ENCODE results near the gene DESI2. TPM values are rescaled to one million over a fixed set of nuclear protein-coding genes. Genes with fewer than 3 reads are reported as not detected.
"Not testable (repeated sequence)": the region's sequence is repeated elsewhere in the genome, so short reads cannot be mapped to it uniquely, and the experiment has no call there.

Gene DESI2
- total and polyA plus RNA-seq, 4 experiments from 2014 or later = 13.0 to 22.8 (median 18.9) TPM

DNA sequence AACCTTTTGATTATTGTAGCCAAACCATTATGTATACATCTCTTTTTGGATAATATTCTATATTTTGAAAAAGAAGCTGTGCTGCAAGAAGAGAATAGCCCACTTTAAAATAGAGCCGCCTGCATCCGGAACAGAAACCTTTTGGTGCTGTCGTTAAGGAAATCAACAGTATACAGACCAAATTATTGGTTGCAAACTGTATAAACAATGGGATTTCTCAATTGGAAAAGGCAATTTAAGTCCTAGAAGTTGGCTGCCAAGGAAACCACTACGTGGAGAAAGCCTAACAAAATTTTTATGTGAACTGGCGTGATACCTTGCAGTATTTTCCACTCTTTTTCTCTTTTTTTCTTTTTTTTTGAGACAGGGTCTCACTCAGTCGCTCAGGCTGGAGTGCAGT lies 25.8 kb downstream of the DESI2 start:
- Mint-ChIP-seq H3K9me3 (no peaks in the 10 kb centered on the region), H3K4me1 (peaks cover 22 to 39% (median 29%) of the 10 kb centered on the region in 4 donors), H3K27ac (no peak overlapping the region), H3K36me3 (peaks cover 23 to 31% of the 10 kb centered on the region in 2 donors), H3K4me3 (no peak overlapping the region), H3K27me3 (no peaks in the 10 kb centered on the region)
- no peak overlapping the region for H3K27ac ChIP-seq (ENCODE audit: low read depth, low read length)
- H3K4me1 ChIP-seq (ENCODE audit: insufficient read depth, low read length) = no peaks in the 10 kb centered on the region
- POLR2A ChIA-PET (ENCODE audit: partially characterized antibody) = no interaction called here
- intact Hi-C loops (cut with micrococcal nuclease) = no loop called here
- no peak overlapping the region for H3K4me3 ChIP-seq (ENCODE audit: low read length in 2 of 2)
- CTCF ChIA-PET (ENCODE audit: partially characterized antibody) = no interaction called here
- no peaks in the 10 kb centered on the region for H3K9me3 ChIP-seq (ENCODE audit: control insufficient read depth in 1 of 2, low read length in 2 of 2)
- DNase-seq = no peak
- H3K27me3 ChIP-seq (ENCODE audit: insufficient read depth, low read length) = no peaks in the 10 kb centered on the region
- H3K36me3 ChIP-seq (ENCODE audit: insufficient read depth, low read length) = no peaks in the 10 kb centered on the region

DNA sequence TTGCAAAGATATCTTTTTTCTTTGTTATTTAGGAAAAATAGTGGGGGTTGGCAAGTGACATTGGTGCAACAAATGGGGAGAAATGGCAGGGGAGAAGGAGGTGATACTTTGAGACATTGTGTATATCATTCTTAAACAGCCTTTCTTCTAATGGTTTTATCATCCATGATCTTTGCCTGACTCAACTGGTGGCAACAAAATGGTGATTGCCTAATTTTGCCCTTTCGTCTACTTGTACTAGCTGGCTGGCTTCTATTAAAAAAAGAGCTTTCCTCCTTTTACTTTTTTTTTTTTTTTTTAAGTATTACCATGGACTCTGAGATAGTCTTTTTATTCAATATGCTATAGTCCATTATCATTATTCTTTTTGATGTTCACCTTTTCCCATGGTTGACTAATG lies 27.7 kb downstream of the DESI2 start:
- no peak overlapping the region for H3K4me3 ChIP-seq (ENCODE audit: low read length in 2 of 2)
- H3K9me3 ChIP-seq (ENCODE audit: control insufficient read depth in 1 of 2, low read length in 2 of 2) = no peaks in the 10 kb centered on the region
- H3K36me3 Mint-ChIP-seq = peaks cover 23 to 35% of the 10 kb centered on the region in 2 donors
- no peaks in the 10 kb centered on the region for H3K9me3 Mint-ChIP-seq
- H3K27ac Mint-ChIP-seq = no peak overlapping the region
- peaks cover 16 to 29% (median 21%) of the 10 kb centered on the region in 4 donors for H3K4me1 Mint-ChIP-seq
- no peak for DNase-seq
- H3K27me3 ChIP-seq (ENCODE audit: insufficient read depth, low read length) = no peaks in the 10 kb centered on the region
- no peaks in the 10 kb centered on the region for H3K27me3 Mint-ChIP-seq
- intact Hi-C loops (cut with micrococcal nuclease) = no loop called here
- H3K27ac ChIP-seq (ENCODE audit: low read depth, low read length) = no peak overlapping the region
- POLR2A ChIA-PET (ENCODE audit: partially characterized antibody) = no interaction called here
- no peaks in the 10 kb centered on the region for H3K4me1 ChIP-seq (ENCODE audit: insufficient read depth, low read length)
- H3K36me3 ChIP-seq (ENCODE audit: insufficient read depth, low read length) = no peaks in the 10 kb centered on the region
- no peak overlapping the region for H3K4me3 Mint-ChIP-seq
- CTCF ChIA-PET (ENCODE audit: partially characterized antibody) = no interaction called here

DNA sequence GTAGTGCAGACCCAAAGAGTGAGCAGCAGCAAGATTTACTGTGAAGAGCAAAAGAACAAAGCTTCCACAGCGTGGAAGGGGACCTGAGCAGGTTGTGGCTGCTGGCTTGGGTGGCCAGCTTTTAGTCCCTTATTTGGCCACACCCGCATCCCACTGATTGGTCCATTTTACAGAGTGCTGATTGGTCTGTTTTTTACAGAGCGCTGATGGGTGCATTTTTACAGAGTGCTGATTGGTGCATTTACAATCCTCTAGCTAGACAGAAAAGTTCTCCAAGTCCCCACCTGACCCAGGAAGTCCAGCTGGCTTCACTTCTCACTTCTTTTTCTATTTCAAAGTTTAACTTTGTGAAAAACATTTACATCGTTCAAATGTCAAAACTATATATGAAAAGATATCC lies 29.2 kb downstream of the DESI2 start:
- H3K9me3 Mint-ChIP-seq; DNase-seq; H3K27ac Mint-ChIP-seq; H3K9me3 ChIP-seq (ENCODE audit: control insufficient read depth in 1 of 2, low read length in 2 of 2); CTCF ChIA-PET (ENCODE audit: partially characterized antibody); H3K4me3 ChIP-seq (ENCODE audit: low read length in 2 of 2); H3K27me3 Mint-ChIP-seq; intact Hi-C loops (cut with micrococcal nuclease); H3K4me3 Mint-ChIP-seq; H3K36me3 ChIP-seq (ENCODE audit: insufficient read depth, low read length); POLR2A ChIA-PET (ENCODE audit: partially characterized antibody); H3K4me1 ChIP-seq (ENCODE audit: insufficient read depth, low read length); H3K27me3 ChIP-seq (ENCODE audit: insufficient read depth, low read length); H3K27ac ChIP-seq (ENCODE audit: low read depth, low read length): not testable (repeated sequence)
- peaks cover 14 to 26% (median 18%) of the 10 kb centered on the region in 4 donors for H3K4me1 Mint-ChIP-seq
- H3K36me3 Mint-ChIP-seq = peaks cover 34 to 42% of the 10 kb centered on the region in 2 donors

DNA sequence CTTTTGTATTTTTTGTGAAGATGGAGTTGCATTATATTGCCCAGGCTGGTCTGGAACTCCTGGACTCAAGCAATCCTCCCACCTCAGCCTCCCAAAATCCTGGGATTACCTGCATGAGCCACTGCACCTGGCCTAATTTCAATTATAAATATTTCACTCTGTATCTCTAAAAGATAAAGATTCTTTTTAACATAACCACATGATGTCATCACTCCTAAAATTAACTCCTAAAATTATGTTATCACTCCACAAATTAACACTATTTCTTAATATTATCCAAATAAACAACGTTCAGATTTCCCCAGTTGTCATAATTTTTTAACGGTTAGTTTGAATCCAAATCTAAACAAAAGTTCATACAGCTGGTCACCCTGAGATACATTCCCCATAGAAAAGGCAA lies 43.0 kb downstream of the DESI2 start:
- Histone ChIP-seq H3K9me3 (ENCODE audit: control insufficient read depth in 1 of 2, low read length in 2 of 2) (no peaks in the 10 kb centered on the region), H3K4me3 (ENCODE audit: low read length in 2 of 2) (no peak overlapping the region), H3K27me3 (ENCODE audit: insufficient read depth, low read length) (no peaks in the 10 kb centered on the region), H3K36me3 (ENCODE audit: insufficient read depth, low read length) (peaks cover 24% of the 10 kb centered on the region), H3K4me1 (ENCODE audit: insufficient read depth, low read length) (no peaks in the 10 kb centered on the region), H3K27ac (ENCODE audit: low read depth, low read length) (no peak overlapping the region)
- ChIA-PET POLR2A (ENCODE audit: partially characterized antibody) (no interaction called here), CTCF (ENCODE audit: partially characterized antibody) (no interaction called here)
- intact Hi-C loops (cut with micrococcal nuclease) = no loop called here
- H3K27me3 Mint-ChIP-seq = no peaks in the 10 kb centered on the region
- peaks cover 2 to 12% (median 5%) of the 10 kb centered on the region in 8 donors for H3K9me3 Mint-ChIP-seq
- H3K4me3 Mint-ChIP-seq = no peak overlapping the region
- peaks cover 0 to 4% (median 0%) of the 10 kb centered on the region in 4 donors for H3K4me1 Mint-ChIP-seq
- DNase-seq = no peak
- no peak overlapping the region for H3K27ac Mint-ChIP-seq
- peaks cover 76 to 80% of the 10 kb centered on the region in 2 donors for H3K36me3 Mint-ChIP-seq

DNA sequence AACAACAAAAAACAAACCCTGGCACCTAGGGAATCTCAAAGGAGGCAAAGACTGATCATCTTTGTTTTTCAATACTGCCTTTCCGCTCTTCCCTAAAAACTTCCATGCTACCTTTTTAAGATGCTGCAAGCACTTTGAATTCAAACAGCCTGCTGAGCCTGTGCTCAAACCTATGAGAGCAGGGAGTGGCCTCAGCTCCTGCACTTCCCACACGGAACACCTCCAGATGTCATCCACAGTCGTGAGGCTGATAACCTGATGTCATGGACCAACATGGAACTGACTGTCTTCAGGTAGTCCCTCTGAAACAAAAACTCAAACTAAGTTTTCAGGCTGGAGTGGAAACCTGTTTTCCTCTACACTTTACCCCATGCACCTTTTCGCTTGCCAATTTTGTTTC lies 46.8 kb downstream of the DESI2 start:
- Mint-ChIP-seq H3K36me3 (peaks cover 69 to 74% of the 10 kb centered on the region in 2 donors), H3K4me3 (no peak overlapping the region), H3K4me1 (peaks cover 0 to 4% (median 0%) of the 10 kb centered on the region in 4 donors), H3K27me3 (no peaks in the 10 kb centered on the region), H3K9me3 (peaks cover 0 to 12% (median 5%) of the 10 kb centered on the region in 8 donors), H3K27ac (no peak overlapping the region)
- Histone ChIP-seq H3K4me1 (ENCODE audit: insufficient read depth, low read length) (no peaks in the 10 kb centered on the region), H3K4me3 (ENCODE audit: low read length in 2 of 2) (no peak overlapping the region), H3K9me3 (ENCODE audit: control insufficient read depth in 1 of 2, low read length in 2 of 2) (no peaks in the 10 kb centered on the region), H3K27me3 (ENCODE audit: insufficient read depth, low read length) (no peaks in the 10 kb centered on the region), H3K36me3 (ENCODE audit: insufficient read depth, low read length) (peaks cover 15% of the 10 kb centered on the region), H3K27ac (ENCODE audit: low read depth, low read length) (no peak overlapping the region)
- intact Hi-C loops (cut with micrococcal nuclease) = no loop called here
- POLR2A ChIA-PET (ENCODE audit: partially characterized antibody) = no interaction called here
- DNase-seq = no peak
- CTCF ChIA-PET (ENCODE audit: partially characterized antibody) = no interaction called here

DNA sequence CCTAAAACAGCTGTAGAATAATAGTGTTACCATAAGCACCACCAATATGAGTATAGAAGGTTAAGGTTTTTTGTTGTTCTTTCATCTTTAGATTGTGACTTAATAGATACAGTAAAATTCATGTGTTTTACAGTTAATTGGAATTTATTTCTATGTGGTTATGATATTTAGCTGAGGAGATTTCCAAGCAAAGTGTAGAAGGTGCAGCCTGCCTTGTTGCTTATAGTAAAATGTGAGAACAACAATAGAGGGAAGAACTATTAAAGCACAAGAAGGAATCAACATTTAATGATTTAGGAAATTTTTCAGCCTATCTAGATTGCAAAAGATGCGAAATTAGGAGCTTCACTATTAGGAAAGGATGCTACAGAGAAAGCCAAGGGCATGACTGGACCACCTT lies 47.9 kb downstream of the DESI2 start:
- no peak overlapping the region for H3K27ac ChIP-seq (ENCODE audit: low read depth, low read length)
- no peak for DNase-seq
- Mint-ChIP-seq H3K4me3 (no peak overlapping the region), H3K4me1 (peaks cover 0 to 4% (median 0%) of the 10 kb centered on the region in 4 donors), H3K9me3 (peaks cover 0 to 12% (median 5%) of the 10 kb centered on the region in 8 donors), H3K27ac (no peak overlapping the region), H3K36me3 (peaks cover 74 to 77% of the 10 kb centered on the region in 2 donors), H3K27me3 (no peaks in the 10 kb centered on the region)
- H3K4me1 ChIP-seq (ENCODE audit: insufficient read depth, low read length) = no peaks in the 10 kb centered on the region
- intact Hi-C loops (cut with micrococcal nuclease) = no loop called here
- POLR2A ChIA-PET (ENCODE audit: partially characterized antibody) = no interaction called here
- no peaks in the 10 kb centered on the region for H3K27me3 ChIP-seq (ENCODE audit: insufficient read depth, low read length)
- no peaks in the 10 kb centered on the region for H3K9me3 ChIP-seq (ENCODE audit: control insufficient read depth in 1 of 2, low read length in 2 of 2)
- CTCF ChIA-PET (ENCODE audit: partially characterized antibody) = no interaction called here
- H3K4me3 ChIP-seq (ENCODE audit: low read length in 2 of 2) = no peak overlapping the region
- peaks cover 15% of the 10 kb centered on the region for H3K36me3 ChIP-seq (ENCODE audit: insufficient read depth, low read length)

DNA sequence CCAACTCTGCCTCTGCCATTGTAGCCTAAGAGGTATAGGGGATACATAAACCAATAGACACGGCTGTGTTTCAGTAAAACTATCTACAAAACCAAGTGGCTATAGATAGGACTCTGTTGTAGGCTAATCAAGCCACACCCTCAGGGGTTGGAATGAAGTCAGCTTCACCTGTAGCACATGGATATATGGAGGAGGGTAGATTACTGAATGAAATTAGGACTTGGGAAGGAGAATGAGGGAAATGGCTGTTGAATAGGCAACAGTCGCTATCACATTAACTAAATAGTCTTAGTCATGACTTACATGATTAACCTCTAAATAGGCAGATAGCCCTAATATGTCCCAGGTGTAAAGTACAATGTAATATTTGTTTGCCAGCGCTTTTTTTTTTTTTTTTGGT lies 49.7 kb downstream of the DESI2 start:
- H3K4me1 Mint-ChIP-seq = peaks cover 0 to 4% (median 0%) of the 10 kb centered on the region in 4 donors
- ChIA-PET CTCF (ENCODE audit: partially characterized antibody) (no interaction called here), POLR2A (ENCODE audit: partially characterized antibody) (interaction anchor here (0.7 kb wide), 1 partner anchor 349 kb away, joined by 3 read pairs; no protein-coding TSS in a partner anchor)
- Histone ChIP-seq H3K27me3 (ENCODE audit: insufficient read depth, low read length) (no peaks in the 10 kb centered on the region), H3K4me3 (ENCODE audit: low read length in 2 of 2) (no peak overlapping the region), H3K36me3 (ENCODE audit: insufficient read depth, low read length) (peaks cover 23% of the 10 kb centered on the region), H3K9me3 (ENCODE audit: control insufficient read depth in 1 of 2, low read length in 2 of 2) (no peaks in the 10 kb centered on the region), H3K4me1 (ENCODE audit: insufficient read depth, low read length) (no peaks in the 10 kb centered on the region), H3K27ac (ENCODE audit: low read depth, low read length) (no peak overlapping the region)
- no peaks in the 10 kb centered on the region for H3K27me3 Mint-ChIP-seq
- intact Hi-C loops (cut with micrococcal nuclease) = no loop called here
- no peak overlapping the region for H3K4me3 Mint-ChIP-seq
- peaks cover 66 to 69% of the 10 kb centered on the region in 2 donors for H3K36me3 Mint-ChIP-seq
- no peak for DNase-seq
- H3K9me3 Mint-ChIP-seq = peaks cover 0 to 12% (median 5%) of the 10 kb centered on the region in 8 donors
- H3K27ac Mint-ChIP-seq = peak overlapping the region in 1 of 7 donors; percentile 13

DNA sequence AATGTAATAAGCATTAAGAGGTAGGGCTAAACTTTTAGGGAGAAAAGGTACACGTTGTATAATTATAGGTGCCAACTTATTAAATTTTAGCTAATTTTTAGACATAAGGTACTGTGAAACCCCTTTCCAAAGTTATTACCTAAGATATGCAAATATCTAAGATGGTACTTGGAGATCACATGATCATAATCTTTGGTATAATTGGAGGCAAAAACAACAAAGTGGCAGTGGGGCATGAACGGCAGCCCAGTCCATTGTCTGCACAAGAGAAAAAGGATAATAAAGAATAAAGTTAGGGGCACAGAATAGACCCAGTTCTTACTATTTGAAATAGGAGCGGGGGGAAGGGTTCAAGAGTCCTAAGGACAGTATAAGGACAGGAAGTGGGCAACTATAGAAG lies 51.2 kb downstream of the DESI2 start:
- peaks cover 0 to 2% (median 0%) of the 10 kb centered on the region in 4 donors for H3K4me1 Mint-ChIP-seq
- H3K27me3 Mint-ChIP-seq = no peaks in the 10 kb centered on the region
- no peak overlapping the region for H3K4me3 Mint-ChIP-seq
- H3K9me3 Mint-ChIP-seq = peaks cover 0 to 9% (median 3%) of the 10 kb centered on the region in 8 donors
- Histone ChIP-seq H3K27me3 (ENCODE audit: insufficient read depth, low read length) (no peaks in the 10 kb centered on the region), H3K27ac (ENCODE audit: low read depth, low read length) (no peak overlapping the region), H3K36me3 (ENCODE audit: insufficient read depth, low read length) (peaks cover 16% of the 10 kb centered on the region), H3K4me1 (ENCODE audit: insufficient read depth, low read length) (no peaks in the 10 kb centered on the region), H3K4me3 (ENCODE audit: low read length in 2 of 2) (no peak overlapping the region), H3K9me3 (ENCODE audit: control insufficient read depth in 1 of 2, low read length in 2 of 2) (no peaks in the 10 kb centered on the region)
- ChIA-PET CTCF (ENCODE audit: partially characterized antibody) (no interaction called here), POLR2A (ENCODE audit: partially characterized antibody) (no interaction called here)
- peak overlapping the region in 2 of 7 donors; percentile 70 to 78 for H3K27ac Mint-ChIP-seq
- no peak for DNase-seq
- intact Hi-C loops (cut with micrococcal nuclease) = no loop called here
- H3K36me3 Mint-ChIP-seq = peaks cover 53 to 55% of the 10 kb centered on the region in 2 donors

Measured in CD4-positive, alpha-beta memory T cell (primary cell).